OCI-LY3 (cell line): ENCODE results near the gene PCYT2.

Source experiments
- H2AFZ ChIP-seq: fragments of 200-600, 300-600 bp; shearing (Covaris generic); 2 replicates; pipeline ENCODE4 v1.6.0; 2014; ENCODE audit warnings: antibody characterized with exemption, low read depth, low read length
- H3K27ac ChIP-seq: fragments of 200-600, 300-600 bp; sonication (generic); 2 replicates; pipeline ENCODE4 v1.5.1; 2014; ENCODE audit warnings: mild to moderate bottlenecking, low read length, moderate library complexity, mixed read lengths
- H3K27me3 ChIP-seq: fragments of 200-600, 300-600 bp; sonication (generic); 2 replicates; pipeline ENCODE4 v1.6.1; 2014; ENCODE audit warnings: low read depth, low read length, mixed read lengths
- H3K36me3 ChIP-seq: fragments of 200-600, 300-600 bp; sonication (generic); replicated peaks from 2 replicates; pipeline ENCODE3; 2014; ENCODE audit warnings: low read depth, low read length, mixed read lengths
- H3K4me1 ChIP-seq: fragments of 300-600, 200-600 bp; sonication (generic); 2 replicates; pipeline ENCODE4 v1.6.1; 2014; ENCODE audit warnings: low read length, mixed read lengths
- H3K4me2 ChIP-seq: fragments of 200-600, 300-600 bp; sonication (generic); 2 replicates; pipeline ENCODE4 v1.6.1; 2014; ENCODE audit warnings: low read length, mixed read lengths
- H3K4me3 ChIP-seq: fragments of 300-600, 200-600 bp; sonication (generic); 2 replicates; pipeline ENCODE4 v1.5.1; 2014; ENCODE audit warnings: antibody characterized with exemption, mild to moderate bottlenecking, low read length, moderate library complexity
- H3K79me2 ChIP-seq: fragments of 300-600, 200-600 bp; shearing (Covaris generic); 2 replicates; pipeline ENCODE4 v1.6.1; 2014; ENCODE audit warnings: mild to moderate bottlenecking, low read length, mixed read lengths
- H3K9ac ChIP-seq: fragments of 300-600, 200-600 bp; shearing (Covaris generic); 2 replicates; pipeline ENCODE4 v1.6.0; 2014; ENCODE audit warnings: mild to moderate bottlenecking, low read length, moderate library complexity
- H3K9me3 ChIP-seq: fragments of 200-600, 300-600 bp; shearing (Covaris generic); 2 replicates; pipeline ENCODE4 v1.6.1; 2014; ENCODE audit warnings: low read length, mixed read lengths; ENCODE audit not compliant: insufficient read depth
- H4K20me1 ChIP-seq: fragments of 200-600, 300-600 bp; sonication (generic); 2 replicates; pipeline ENCODE4 v1.6.1; 2016; ENCODE audit warnings: low read length, mixed read lengths; ENCODE audit not compliant: insufficient read depth
- EZH2phosphoT487 ChIP-seq: fragments of 200-600 bp; shearing (Covaris generic); IDR thresholded peaks from 2 replicates; pipeline ENCODE4 v1.6.1; 2018; ENCODE audit warnings: antibody characterized with exemption, mixed run types, low read depth
- TF ChIP-seq, protein P1 (sequence below): fragments of 200-600, 300-600 bp; sonication (generic); IDR thresholded peaks from 2 replicates; pipeline ENCODE4 v1.5.1; 2014; ENCODE audit warnings: antibody characterized with exemption, low read length, low read depth

The PCYT2 gene

DNA sequence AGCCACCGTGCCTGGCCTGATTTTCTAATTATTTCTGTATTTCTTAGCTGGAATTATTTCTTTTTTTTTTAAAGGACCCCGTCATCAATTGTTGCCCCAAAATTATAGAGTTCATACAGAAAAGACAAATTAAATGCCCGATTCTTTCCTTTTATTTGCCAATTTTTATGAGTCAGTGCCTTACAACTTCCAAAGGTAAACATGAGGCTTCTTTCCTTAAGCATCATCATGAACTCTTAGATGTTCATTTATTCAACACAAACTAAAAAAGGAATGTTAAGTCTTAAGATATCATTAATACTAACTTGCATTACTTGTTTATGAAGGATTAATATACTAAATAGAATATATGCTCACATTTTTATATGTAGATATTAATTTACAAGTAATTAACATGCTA lies 32.9 kb downstream of the PCYT2 start:
- TF ChIP-seq, protein P1, sequence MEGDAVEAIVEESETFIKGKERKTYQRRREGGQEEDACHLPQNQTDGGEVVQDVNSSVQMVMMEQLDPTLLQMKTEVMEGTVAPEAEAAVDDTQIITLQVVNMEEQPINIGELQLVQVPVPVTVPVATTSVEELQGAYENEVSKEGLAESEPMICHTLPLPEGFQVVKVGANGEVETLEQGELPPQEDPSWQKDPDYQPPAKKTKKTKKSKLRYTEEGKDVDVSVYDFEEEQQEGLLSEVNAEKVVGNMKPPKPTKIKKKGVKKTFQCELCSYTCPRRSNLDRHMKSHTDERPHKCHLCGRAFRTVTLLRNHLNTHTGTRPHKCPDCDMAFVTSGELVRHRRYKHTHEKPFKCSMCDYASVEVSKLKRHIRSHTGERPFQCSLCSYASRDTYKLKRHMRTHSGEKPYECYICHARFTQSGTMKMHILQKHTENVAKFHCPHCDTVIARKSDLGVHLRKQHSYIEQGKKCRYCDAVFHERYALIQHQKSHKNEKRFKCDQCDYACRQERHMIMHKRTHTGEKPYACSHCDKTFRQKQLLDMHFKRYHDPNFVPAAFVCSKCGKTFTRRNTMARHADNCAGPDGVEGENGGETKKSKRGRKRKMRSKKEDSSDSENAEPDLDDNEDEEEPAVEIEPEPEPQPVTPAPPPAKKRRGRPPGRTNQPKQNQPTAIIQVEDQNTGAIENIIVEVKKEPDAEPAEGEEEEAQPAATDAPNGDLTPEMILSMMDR = no peak
- no peak for TF ChIP-seq EZH2phosphoT487
- H3K9me3 ChIP-seq = no peaks in the 10 kb centered on the region
- H2AFZ ChIP-seq = no peak overlapping the region
- no peak overlapping the region for H3K27ac ChIP-seq
- H3K27me3 ChIP-seq = no peaks in the 10 kb centered on the region
- peaks cover 5% of the 10 kb centered on the region; the same call in 1 of the 2 replicates for H3K4me1 ChIP-seq
- H4K20me1 ChIP-seq = no peaks in the 10 kb centered on the region
- H3K36me3 ChIP-seq = peaks cover 25% of the 10 kb centered on the region
- H3K9ac ChIP-seq = no peak overlapping the region
- no peak overlapping the region for H3K4me2 ChIP-seq
- H3K4me3 ChIP-seq = no peak overlapping the region
- H3K79me2 ChIP-seq = peaks cover 4% of the 10 kb centered on the region; the same call in 1 of the 2 replicates

DNA sequence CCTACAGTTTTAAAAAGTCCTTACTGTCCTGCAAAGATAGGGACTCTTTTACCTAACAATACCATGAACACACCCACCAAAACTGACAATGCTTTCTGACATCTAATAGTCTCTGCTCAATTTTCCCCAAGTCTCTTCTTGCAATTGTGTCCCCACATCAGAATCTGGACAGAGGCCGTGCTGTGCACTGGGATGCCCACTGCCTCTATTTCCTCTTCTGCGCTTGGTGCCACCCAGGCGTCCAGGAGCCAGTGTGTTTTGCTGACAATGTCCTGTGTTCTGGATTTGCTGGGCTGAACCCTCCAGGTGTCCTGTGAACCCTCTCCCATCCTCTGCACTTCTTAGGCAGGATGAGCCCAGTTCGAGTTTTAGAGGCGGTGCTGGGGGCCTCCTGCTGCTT lies 33.6 kb downstream of the PCYT2 start:
- H3K4me3 ChIP-seq = no peak overlapping the region
- no peak for TF ChIP-seq EZH2phosphoT487
- TF ChIP-seq, protein P1 = no peak
- H3K79me2 ChIP-seq = peaks cover 11% of the 10 kb centered on the region
- H3K27ac ChIP-seq = no peak overlapping the region
- no peak overlapping the region for H3K9ac ChIP-seq
- H3K9me3 ChIP-seq = no peaks in the 10 kb centered on the region
- no peaks in the 10 kb centered on the region for H4K20me1 ChIP-seq
- peaks cover 12% of the 10 kb centered on the region for H3K4me1 ChIP-seq
- no peak overlapping the region for H3K4me2 ChIP-seq
- no peak overlapping the region for H2AFZ ChIP-seq
- no peaks in the 10 kb centered on the region for H3K27me3 ChIP-seq
- peaks cover 28% of the 10 kb centered on the region for H3K36me3 ChIP-seq

DNA sequence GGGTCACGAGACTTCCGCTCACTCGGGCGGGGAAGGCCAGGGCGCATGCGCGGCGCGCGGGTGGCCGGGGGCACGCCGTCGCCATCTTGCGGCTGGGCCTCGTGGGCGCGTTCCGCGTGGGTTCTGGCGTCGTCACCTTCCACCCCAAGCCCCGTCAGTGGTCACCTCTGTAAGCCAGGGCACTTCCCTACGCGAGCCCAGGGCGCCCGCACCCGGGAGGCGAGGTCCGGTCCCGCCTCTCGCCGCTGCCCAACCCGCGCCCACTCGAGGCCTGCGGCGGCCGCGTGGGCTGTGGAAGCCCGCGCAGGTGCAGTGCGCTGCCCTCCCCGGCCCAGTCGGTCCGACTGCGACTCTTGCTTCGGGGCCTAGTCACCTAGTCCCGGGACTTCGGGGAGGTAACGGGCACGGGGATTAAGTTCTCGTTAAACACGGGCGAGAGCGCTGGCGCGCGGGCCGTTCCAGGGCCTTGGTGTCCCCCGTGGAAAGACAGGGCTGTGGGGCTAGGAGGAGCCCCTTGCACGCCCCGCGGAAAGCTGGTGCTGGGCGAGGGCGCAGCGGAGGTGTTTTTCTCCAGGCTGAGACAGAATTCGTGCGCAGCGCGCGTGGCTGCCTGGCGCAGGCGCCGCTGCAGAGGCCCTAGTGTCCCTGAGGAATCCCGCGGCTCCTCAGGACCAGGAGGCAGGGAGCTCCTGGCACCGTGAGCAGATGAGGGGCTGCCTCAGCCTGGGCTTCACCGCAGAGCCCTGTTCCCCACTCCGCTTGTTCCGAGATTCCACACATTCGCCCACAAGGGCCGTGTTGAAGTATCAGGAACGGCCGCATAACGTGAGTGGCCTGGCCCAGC lies 39.6 kb downstream of the PCYT2 start:
- H3K79me2 ChIP-seq = peaks cover 43% of the 10 kb centered on the region
- TF ChIP-seq EZH2phosphoT487 = no peak
- TF ChIP-seq, protein P1 = peak; percentile 17
- H3K4me1 ChIP-seq = peaks cover 32% of the 10 kb centered on the region
- peak overlapping the region; percentile 80 for H3K4me3 ChIP-seq
- peak overlapping the region; percentile 70 for H3K4me2 ChIP-seq
- H3K27me3 ChIP-seq = no peaks in the 10 kb centered on the region
- H3K9me3 ChIP-seq = no peaks in the 10 kb centered on the region
- H3K36me3 ChIP-seq = peaks cover 26% of the 10 kb centered on the region
- H3K27ac ChIP-seq = peak overlapping the region; percentile 83
- peak overlapping the region; percentile 96 for H3K9ac ChIP-seq
- 0 out of 2 replicates have a peak overlapping the region, but pooled peaks have one; percentile 28 for H2AFZ ChIP-seq
- H4K20me1 ChIP-seq = peaks cover 23% of the 10 kb centered on the region

DNA sequence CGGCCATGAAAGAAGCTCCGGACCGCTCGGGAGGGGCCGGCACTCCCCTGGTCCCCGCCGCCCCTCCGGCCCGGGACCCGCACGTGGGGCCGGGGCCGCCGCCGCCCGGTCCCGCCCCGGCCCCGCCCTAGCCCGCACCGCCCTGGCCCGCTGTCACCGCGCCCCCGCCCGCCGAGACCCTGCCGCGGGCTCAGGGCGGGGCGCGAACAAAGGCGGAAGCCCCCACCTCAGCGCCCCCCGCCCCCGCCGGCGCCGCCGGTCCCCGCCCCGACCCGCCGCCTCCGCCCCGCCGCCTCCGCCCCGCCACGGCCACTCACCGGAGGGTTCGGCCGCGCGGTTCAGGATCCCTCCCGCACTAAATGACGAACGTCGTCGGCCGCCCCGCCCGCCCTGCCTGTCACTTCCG lies 40.2 kb downstream of the PCYT2 start, which contains the start of gene ARHGDIA:
Gene ARHGDIA, minus strand, starts transcription at position 357 of the 406 bp plus-strand sequence. CDS start 1,407 bp downstream, outside the sequence.
- Histone ChIP-seq H3K4me2 (peak within 1 kb of the TSS; percentile 94), H3K9ac (peak within 1 kb of the TSS; percentile 97), H3K9me3 (no peaks in the 10 kb centered on the region), H2AFZ (0 out of 2 replicates have a peak within 1 kb of the TSS, but pooled peaks have one; percentile 28), H4K20me1 (peaks cover 25% of the 10 kb centered on the region), H3K4me3 (peak within 1 kb of the TSS; percentile 80), H3K36me3 (peaks cover 26% of the 10 kb centered on the region), H3K4me1 (peaks cover 35% of the 10 kb centered on the region), H3K79me2 (peaks cover 43% of the 10 kb centered on the region), H3K27ac (peak within 1 kb of the TSS; percentile 83), H3K27me3 (no peaks in the 10 kb centered on the region)
- TF ChIP-seq, protein P1 = no peak
- no peak for TF ChIP-seq EZH2phosphoT487
